Urinary bladder (tissue), 2 donors: ENCODE measurements around the gene LZTS3. TPM values are rescaled to one million over a fixed set of nuclear protein-coding genes. Genes with fewer than 3 reads are reported as not detected.

ENCODE experiments used
- polyA plus RNA-seq: library from polyadenylated mRNA; stranded (reverse); fragments of 200-250 nt; gene quantifications from one replicate; pipeline ENCODE4 v1.2.3, GENCODE V29; 2013
- total RNA-seq: library from RNA; depleted of rRNA; stranded (reverse); fragments of >200 nt; gene quantifications from one replicate; pipeline ENCODE4 v1.2.3, GENCODE V29; 2014
- donor health status: healthy.

Gene LZTS3
- total and polyA plus RNA-seq, 2 donors = 3.1 to 10.4 TPM

Other genes starting within 250 kb of the LZTS3 start
- not detected for gene GNRH2, start 129.9 kb downstream of the LZTS3 start, total RNA-seq
- not detected for gene GNRH2, start 129.9 kb downstream of the LZTS3 start, polyA plus RNA-seq
- 18.3 TPM for gene MRPS26, start 127.5 kb downstream of the LZTS3 start, total RNA-seq
- 97.4 TPM for gene MRPS26, start 127.5 kb downstream of the LZTS3 start, polyA plus RNA-seq
- not detected for gene OXT, start 101.9 kb downstream of the LZTS3 start, total RNA-seq
- 0.48 TPM for gene OXT, start 101.9 kb downstream of the LZTS3 start, polyA plus RNA-seq
- gene AVP, start 88.8 kb downstream of the LZTS3 start, total RNA-seq = not detected
- gene AVP, start 88.8 kb downstream of the LZTS3 start, polyA plus RNA-seq = not detected
- 12.4 TPM for gene FASTKD5, start 13.7 kb downstream of the LZTS3 start, total RNA-seq
- 11.5 TPM for gene FASTKD5, start 13.7 kb downstream of the LZTS3 start, polyA plus RNA-seq
- gene UBOX5, start 13.7 kb downstream of the LZTS3 start, total RNA-seq = 3.2 TPM
- 7.5 TPM for gene UBOX5, start 13.7 kb downstream of the LZTS3 start, polyA plus RNA-seq
- 14.8 TPM for gene DDRGK1, start 31.1 kb upstream of the LZTS3 start, total RNA-seq
- 76.3 TPM for gene DDRGK1, start 31.1 kb upstream of the LZTS3 start, polyA plus RNA-seq
- 17.0 TPM for gene ITPA, start 35.9 kb upstream of the LZTS3 start, total RNA-seq
- gene ITPA, start 35.9 kb upstream of the LZTS3 start, polyA plus RNA-seq = 40.8 TPM
- gene SLC4A11, start 65.6 kb upstream of the LZTS3 start, total RNA-seq = 0.37 TPM
- 1.8 TPM for gene SLC4A11, start 65.6 kb upstream of the LZTS3 start, polyA plus RNA-seq
- gene DNAAF9, start 234.1 kb upstream of the LZTS3 start, total RNA-seq = 28.1 TPM
- gene DNAAF9, start 234.1 kb upstream of the LZTS3 start, polyA plus RNA-seq = 18.5 TPM